ENCODE results near the gene FEM1A. TPM values are rescaled to one million over a fixed set of nuclear protein-coding genes. Genes with fewer than 3 reads are reported as not detected.
"Not testable (repeated sequence)": the region's sequence is repeated elsewhere in the genome, so short reads cannot be mapped to it uniquely, and the experiment has no call there.

The FEM1A gene
- total and polyA plus RNA-seq, 2 donors: 5.5 to 9.1 TPM

DNA sequence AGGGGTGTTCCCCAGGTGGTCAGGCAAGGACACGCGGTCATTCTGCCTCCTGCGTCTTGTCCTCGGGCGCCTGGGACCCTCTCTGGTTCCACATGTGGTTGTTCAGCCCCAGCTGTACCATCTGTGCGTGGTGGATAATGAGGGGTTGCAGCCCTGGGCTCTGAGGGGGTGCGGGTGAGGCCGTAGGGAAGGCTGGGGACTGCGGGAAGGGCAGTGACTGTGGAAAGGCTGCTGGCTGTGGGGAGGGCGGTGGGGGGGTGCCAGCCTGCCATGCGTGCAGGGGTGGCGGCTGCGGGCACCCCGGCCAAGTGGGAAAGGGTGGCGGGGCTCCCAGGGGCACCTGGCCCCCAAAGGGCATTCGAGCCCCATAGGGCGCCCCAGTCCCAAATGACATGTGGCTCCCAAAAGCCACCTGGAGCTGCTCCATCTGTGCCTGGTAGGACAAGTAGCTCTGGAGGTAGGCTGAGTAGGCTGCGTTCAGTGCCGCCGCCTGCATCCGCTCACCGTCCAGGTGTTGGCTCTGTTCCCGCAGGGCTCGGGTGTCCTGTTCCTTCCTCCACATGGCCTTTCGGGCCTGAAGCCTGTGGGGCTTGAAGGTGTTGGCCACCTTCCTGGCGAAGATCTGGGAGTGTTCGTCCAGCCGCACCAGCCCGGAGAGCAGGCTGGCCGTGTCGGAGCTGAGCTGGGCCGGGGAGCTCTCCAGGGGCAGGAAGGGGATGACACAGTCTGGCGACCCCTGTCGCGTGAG lies 24.8 kb downstream of the FEM1A start:
- no peak overlapping the region for H3K4me3 ChIP-seq (ENCODE audit: low read length in 2 of 2)
- WGBS: 94% methylated on average over 35 of the region's 35 CpGs
- H3K27ac ChIP-seq (ENCODE audit: low read depth in 1 of 2, low read length in 1 of 2): peak overlapping the region in 1 of 2 donors; percentile 28
- no peak for DNase-seq (ENCODE audit: low read depth in 6 of 9, low spot score in 9 of 9)
- peaks cover 4 to 5% of the 10 kb centered on the region in 2 donors for H3K4me1 ChIP-seq (ENCODE audit: control insufficient read depth in 2 of 2, insufficient read depth in 2 of 2, low read length in 2 of 2)
- no peaks in the 10 kb centered on the region for H3K27me3 ChIP-seq (ENCODE audit: control insufficient read depth in 2 of 2, insufficient read depth in 1 of 2, low read length in 1 of 2)
- peaks cover 7 to 20% of the 10 kb centered on the region in 2 donors for H3K36me3 ChIP-seq (ENCODE audit: control insufficient read depth in 2 of 2, insufficient read depth in 2 of 2, low read length in 1 of 2)
- peaks cover 0 to 3% of the 10 kb centered on the region in 2 donors for H3K9me3 ChIP-seq (ENCODE audit: control insufficient read depth in 2 of 2, insufficient read depth in 1 of 2, low read length in 1 of 2)

DNA sequence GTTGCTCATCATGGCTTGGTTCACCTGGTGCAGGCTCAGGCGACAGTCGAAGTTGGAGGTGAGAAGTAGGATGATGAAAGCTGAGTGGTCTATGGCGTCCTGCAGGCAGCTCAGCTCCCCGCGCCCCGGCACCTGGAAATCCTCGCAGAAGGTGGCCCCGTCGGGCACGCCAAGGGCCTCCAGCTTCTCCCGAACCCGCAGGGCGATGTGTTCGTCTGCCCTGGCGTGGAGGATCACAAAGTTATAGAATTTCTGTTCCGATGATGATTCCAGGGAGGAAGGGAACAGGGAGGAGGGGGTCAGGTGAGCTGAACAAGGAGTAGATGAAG lies 25.4 kb downstream of the FEM1A start:
- DNase-seq (ENCODE audit: low read depth in 6 of 9, low spot score in 9 of 9): no peak
- Histone ChIP-seq H3K4me1 (ENCODE audit: control insufficient read depth in 2 of 2, insufficient read depth in 2 of 2, low read length in 2 of 2) (peaks cover 4 to 5% of the 10 kb centered on the region in 2 donors), H3K27ac (ENCODE audit: low read depth in 1 of 2, low read length in 1 of 2) (no peak overlapping the region), H3K9me3 (ENCODE audit: control insufficient read depth in 2 of 2, insufficient read depth in 1 of 2, low read length in 1 of 2) (no peaks in the 10 kb centered on the region), H3K4me3 (ENCODE audit: low read length in 2 of 2) (no peak overlapping the region), H3K27me3 (ENCODE audit: control insufficient read depth in 2 of 2, insufficient read depth in 1 of 2, low read length in 1 of 2) (no peaks in the 10 kb centered on the region), H3K36me3 (ENCODE audit: control insufficient read depth in 2 of 2, insufficient read depth in 2 of 2, low read length in 1 of 2) (peaks cover 7 to 20% of the 10 kb centered on the region in 2 donors)
- 97% methylated on average over 16 of the region's 16 CpGs for WGBS

DNA sequence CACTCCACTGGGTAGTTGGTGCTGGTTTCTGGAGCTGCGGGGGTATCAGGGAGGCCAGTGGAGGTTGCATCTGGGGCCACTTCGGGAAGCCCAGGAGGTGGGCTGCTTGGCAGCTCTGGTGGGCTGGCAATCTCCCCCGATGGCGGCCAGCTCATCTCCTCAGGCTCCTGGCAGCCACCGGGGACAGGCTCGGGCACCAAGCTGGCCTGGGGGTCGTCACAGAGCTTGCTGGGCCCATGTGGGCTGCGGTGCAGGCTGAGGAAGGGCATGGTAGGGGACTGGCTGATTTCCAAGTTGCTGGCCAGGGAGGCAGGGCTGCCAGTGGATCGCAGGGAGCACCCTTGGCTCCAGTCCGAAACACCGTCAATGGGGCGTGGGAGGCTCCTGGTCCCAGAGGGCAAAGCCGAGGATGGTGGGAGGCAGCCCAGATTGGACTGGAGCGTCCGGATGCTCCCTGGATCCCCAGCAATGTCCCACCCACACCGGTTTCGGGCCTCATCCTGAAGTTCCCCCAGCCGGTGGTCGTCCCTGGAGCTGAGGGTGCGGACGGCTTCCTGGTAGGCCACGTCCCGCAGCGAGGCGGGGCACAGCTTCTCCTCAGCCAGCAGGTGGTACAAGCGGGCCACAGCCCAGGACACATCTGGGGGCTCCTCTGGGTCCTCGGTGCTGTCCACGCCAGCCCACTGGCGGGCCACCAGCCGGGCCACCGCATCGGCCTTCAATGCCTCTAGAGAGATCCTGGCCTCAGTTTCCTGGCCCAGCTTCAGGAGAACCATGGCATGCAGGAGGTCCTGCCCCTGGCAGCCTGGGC lies 26.1 kb downstream of the FEM1A start:
- H3K4me3 ChIP-seq (ENCODE audit: low read length in 2 of 2): no peak overlapping the region
- no peak overlapping the region for H3K27ac ChIP-seq (ENCODE audit: low read depth in 1 of 2, low read length in 1 of 2)
- H3K9me3 ChIP-seq (ENCODE audit: control insufficient read depth in 2 of 2, insufficient read depth in 1 of 2, low read length in 1 of 2): no peaks in the 10 kb centered on the region
- H3K27me3 ChIP-seq (ENCODE audit: control insufficient read depth in 2 of 2, insufficient read depth in 1 of 2, low read length in 1 of 2): no peaks in the 10 kb centered on the region
- peaks cover 4 to 5% of the 10 kb centered on the region in 2 donors for H3K4me1 ChIP-seq (ENCODE audit: control insufficient read depth in 2 of 2, insufficient read depth in 2 of 2, low read length in 2 of 2)
- WGBS: 96% methylated on average over 32 of the region's 32 CpGs
- no peak for DNase-seq (ENCODE audit: low read depth in 6 of 9, low spot score in 9 of 9)
- H3K36me3 ChIP-seq (ENCODE audit: control insufficient read depth in 2 of 2, insufficient read depth in 2 of 2, low read length in 1 of 2): peaks cover 7 to 20% of the 10 kb centered on the region in 2 donors

DNA sequence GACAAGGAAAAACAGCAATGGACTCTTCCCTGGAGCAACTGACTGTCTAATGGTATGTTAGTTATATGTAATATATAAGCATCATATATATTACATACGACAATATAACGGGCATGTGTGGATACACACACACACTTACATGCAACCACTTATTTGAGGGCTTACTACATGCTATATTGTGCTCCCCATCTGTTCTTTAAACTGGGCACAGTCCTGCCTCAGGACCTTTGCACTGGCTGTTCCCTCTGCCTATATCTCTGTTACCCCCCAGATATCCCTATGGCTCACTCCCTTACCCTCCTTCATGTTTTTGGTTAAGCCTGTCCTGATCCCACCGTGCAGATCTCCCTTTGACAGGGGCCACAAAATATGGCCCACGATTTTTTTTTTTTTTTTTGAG lies 29.7 kb downstream of the FEM1A start:
- H3K9me3 ChIP-seq (ENCODE audit: control insufficient read depth in 2 of 2, insufficient read depth in 1 of 2, low read length in 1 of 2): no peaks in the 10 kb centered on the region
- no peak for DNase-seq (ENCODE audit: low read depth in 6 of 9, low spot score in 9 of 9)
- no peaks in the 10 kb centered on the region for H3K27me3 ChIP-seq (ENCODE audit: control insufficient read depth in 2 of 2, insufficient read depth in 1 of 2, low read length in 1 of 2)
- 71% methylated on average over 4 of the region's 4 CpGs for WGBS
- H3K4me3 ChIP-seq (ENCODE audit: low read length in 2 of 2): no peak overlapping the region
- peaks cover 4 to 20% of the 10 kb centered on the region in 2 donors for H3K36me3 ChIP-seq (ENCODE audit: control insufficient read depth in 2 of 2, insufficient read depth in 2 of 2, low read length in 1 of 2)
- H3K4me1 ChIP-seq (ENCODE audit: control insufficient read depth in 2 of 2, insufficient read depth in 2 of 2, low read length in 2 of 2): no peaks in the 10 kb centered on the region
- no peak overlapping the region for H3K27ac ChIP-seq (ENCODE audit: low read depth in 1 of 2, low read length in 1 of 2)

DNA sequence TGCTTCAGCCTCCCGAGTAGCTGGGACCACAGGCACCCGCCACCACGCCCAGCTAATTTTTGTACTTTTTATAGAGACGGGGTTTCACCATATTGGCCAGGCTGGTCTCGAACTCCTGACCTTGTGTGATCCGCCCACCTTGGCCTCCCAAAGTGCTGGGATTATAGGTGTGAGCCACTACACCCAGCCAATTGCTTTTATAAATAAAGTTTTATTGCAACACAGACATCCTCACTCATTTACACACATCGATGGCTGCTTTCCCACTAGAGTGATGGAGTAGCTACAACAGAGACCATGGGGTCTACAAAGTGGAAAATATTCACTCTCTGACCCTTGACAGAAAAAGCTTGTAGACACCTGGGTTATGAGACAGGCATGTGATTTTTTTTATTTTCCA lies 30.8 kb downstream of the FEM1A start:
- peaks cover 1 to 10% of the 10 kb centered on the region in 2 donors for H3K36me3 ChIP-seq (ENCODE audit: control insufficient read depth in 2 of 2, insufficient read depth in 2 of 2, low read length in 1 of 2)
- not testable (repeated sequence) for H3K27ac ChIP-seq (ENCODE audit: low read depth in 1 of 2, low read length in 1 of 2); DNase-seq (ENCODE audit: low read depth in 6 of 9, low spot score in 9 of 9); H3K4me3 ChIP-seq (ENCODE audit: low read length in 2 of 2); H3K4me1 ChIP-seq (ENCODE audit: control insufficient read depth in 2 of 2, insufficient read depth in 2 of 2, low read length in 2 of 2); H3K27me3 ChIP-seq (ENCODE audit: control insufficient read depth in 2 of 2, insufficient read depth in 1 of 2, low read length in 1 of 2); H3K9me3 ChIP-seq (ENCODE audit: control insufficient read depth in 2 of 2, insufficient read depth in 1 of 2, low read length in 1 of 2)
- WGBS: 96% methylated on average over 7 of the region's 7 CpGs

DNA sequence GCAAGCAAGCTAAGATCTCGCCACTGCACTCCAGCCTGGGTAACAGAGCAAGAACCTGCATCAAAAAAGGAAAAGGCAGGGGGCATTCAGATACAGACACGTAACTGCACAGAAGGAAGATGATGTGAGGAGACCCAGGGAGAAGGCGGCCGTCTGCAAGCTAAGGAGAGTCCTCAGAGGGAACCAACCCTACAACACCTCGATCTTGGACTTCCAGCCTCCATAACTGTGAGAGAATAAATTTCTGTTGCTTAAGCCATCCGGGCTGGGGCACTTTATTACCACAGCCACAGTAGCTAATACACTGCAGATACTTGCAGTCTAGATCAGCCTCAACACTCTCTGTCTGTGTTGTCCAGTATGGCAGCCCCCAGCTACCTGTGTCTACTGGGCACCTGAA lies 32.0 kb downstream of the FEM1A start:
- WGBS: 81% methylated on average over 6 of the region's 6 CpGs
- no peaks in the 10 kb centered on the region for H3K36me3 ChIP-seq (ENCODE audit: control insufficient read depth in 2 of 2, insufficient read depth in 2 of 2, low read length in 1 of 2)
- no peak overlapping the region for H3K4me3 ChIP-seq (ENCODE audit: low read length in 2 of 2)
- no peak for DNase-seq (ENCODE audit: low read depth in 6 of 9, low spot score in 9 of 9)
- H3K27ac ChIP-seq (ENCODE audit: low read depth in 1 of 2, low read length in 1 of 2): no peak overlapping the region
- no peaks in the 10 kb centered on the region for H3K9me3 ChIP-seq (ENCODE audit: control insufficient read depth in 2 of 2, insufficient read depth in 1 of 2, low read length in 1 of 2)
- no peaks in the 10 kb centered on the region for H3K4me1 ChIP-seq (ENCODE audit: control insufficient read depth in 2 of 2, insufficient read depth in 2 of 2, low read length in 2 of 2)
- H3K27me3 ChIP-seq (ENCODE audit: control insufficient read depth in 2 of 2, insufficient read depth in 1 of 2, low read length in 1 of 2): no peaks in the 10 kb centered on the region

DNA sequence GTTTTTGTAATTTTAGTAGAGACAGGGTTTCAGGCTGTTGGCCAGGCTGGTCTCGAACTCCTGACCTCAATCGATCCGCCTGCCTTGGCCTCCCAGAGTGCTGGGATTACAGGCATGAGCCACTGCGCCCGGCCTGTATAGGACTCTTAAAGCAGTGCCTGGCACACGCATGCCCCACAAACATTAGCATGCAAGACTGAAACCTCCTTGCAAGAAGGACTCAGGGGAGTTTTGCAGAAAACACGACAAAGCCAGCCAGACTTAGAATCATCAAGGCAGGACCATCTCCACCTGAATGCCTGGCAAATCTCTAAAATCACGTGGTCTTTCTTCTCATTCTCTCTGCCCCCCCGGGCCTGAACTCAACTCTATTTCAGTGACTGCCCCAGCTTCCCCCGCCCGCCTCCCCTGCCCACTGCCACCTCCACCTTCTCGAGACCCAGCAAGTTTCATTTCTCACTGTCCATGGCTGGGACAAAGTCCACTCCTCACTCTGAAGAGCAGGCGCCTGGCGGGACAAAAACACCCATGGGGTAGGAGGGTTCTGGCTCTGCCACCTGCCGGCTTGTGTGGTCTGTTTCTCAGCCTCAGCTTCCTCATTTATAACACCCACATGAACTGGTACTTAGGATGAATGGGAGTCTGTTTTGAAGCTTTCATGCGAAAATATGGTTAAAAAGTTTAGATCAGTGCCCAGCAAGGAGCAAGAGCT lies 37.6 kb downstream of the FEM1A start:
- Histone ChIP-seq H3K4me3 (ENCODE audit: low read length in 2 of 2) (no peak overlapping the region), H3K27me3 (ENCODE audit: control insufficient read depth in 2 of 2, insufficient read depth in 1 of 2, low read length in 1 of 2) (no peaks in the 10 kb centered on the region), H3K27ac (ENCODE audit: low read depth in 1 of 2, low read length in 1 of 2) (no peak overlapping the region), H3K4me1 (ENCODE audit: control insufficient read depth in 2 of 2, insufficient read depth in 2 of 2, low read length in 2 of 2) (peaks cover 0 to 8% of the 10 kb centered on the region in 2 donors), H3K36me3 (ENCODE audit: control insufficient read depth in 2 of 2, insufficient read depth in 2 of 2, low read length in 1 of 2) (no peaks in the 10 kb centered on the region), H3K9me3 (ENCODE audit: control insufficient read depth in 2 of 2, insufficient read depth in 1 of 2, low read length in 1 of 2) (no peaks in the 10 kb centered on the region)
- DNase-seq (ENCODE audit: low read depth in 6 of 9, low spot score in 9 of 9): peak in 1 of 9 donors; percentile 30
- WGBS: 65% methylated on average over 16 of the region's 16 CpGs

DNA sequence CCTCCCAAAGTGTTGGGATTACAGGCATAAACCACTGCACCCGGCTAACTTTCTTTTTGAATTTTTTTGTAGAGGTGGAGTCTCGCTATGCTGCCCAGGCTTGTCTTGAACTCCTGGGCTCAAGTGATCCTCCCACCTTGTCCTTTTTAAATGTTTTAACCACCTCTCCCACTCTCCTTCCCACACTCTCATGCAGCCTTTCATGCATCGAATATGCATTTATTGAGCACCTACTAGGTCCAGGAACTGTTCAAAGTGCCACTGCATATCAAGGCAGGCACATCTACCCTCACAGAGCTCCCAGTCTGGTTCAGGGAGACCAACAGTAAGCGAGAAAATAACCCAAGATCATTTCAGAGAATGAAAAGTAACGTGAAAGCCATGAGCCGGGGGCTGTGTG lies 38.8 kb downstream of the FEM1A start:
- 98% methylated on average over 6 of the region's 6 CpGs for WGBS
- DNase-seq (ENCODE audit: low read depth in 6 of 9, low spot score in 9 of 9): no peak
- Histone ChIP-seq H3K4me1 (ENCODE audit: control insufficient read depth in 2 of 2, insufficient read depth in 2 of 2, low read length in 2 of 2) (peaks cover 0 to 8% of the 10 kb centered on the region in 2 donors), H3K27me3 (ENCODE audit: control insufficient read depth in 2 of 2, insufficient read depth in 1 of 2, low read length in 1 of 2) (no peaks in the 10 kb centered on the region), H3K9me3 (ENCODE audit: control insufficient read depth in 2 of 2, insufficient read depth in 1 of 2, low read length in 1 of 2) (no peaks in the 10 kb centered on the region), H3K4me3 (ENCODE audit: low read length in 2 of 2) (no peak overlapping the region), H3K27ac (ENCODE audit: low read depth in 1 of 2, low read length in 1 of 2) (no peak overlapping the region), H3K36me3 (ENCODE audit: control insufficient read depth in 2 of 2, insufficient read depth in 2 of 2, low read length in 1 of 2) (no peaks in the 10 kb centered on the region)

DNA sequence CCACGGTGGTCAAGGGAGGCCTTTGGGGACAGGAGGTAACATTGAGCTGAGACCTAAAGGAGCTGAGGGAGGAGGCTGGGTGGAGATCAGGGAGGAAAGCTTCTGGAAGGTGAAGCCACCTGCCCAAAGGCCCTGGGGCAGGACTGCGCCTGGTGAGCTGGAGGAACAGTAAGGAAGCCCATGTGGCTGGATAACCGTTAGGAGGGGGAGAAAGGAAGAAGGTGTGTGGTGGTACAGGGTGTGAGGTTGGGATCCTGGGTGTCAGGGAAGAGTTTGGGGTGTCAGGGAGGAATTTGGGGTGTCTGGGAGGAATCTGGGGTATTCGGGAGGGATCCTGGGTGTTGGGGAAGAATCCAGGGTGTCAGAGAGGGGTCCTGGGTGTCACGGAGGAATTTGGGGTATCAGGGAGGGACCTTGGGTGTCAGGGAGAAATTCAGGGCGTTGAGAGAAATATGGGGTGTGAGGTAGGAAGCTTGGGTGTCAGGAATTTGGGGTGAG lies 39.3 kb downstream of the FEM1A start:
- 77% methylated on average over 6 of the region's 6 CpGs for WGBS
- Histone ChIP-seq H3K27ac (ENCODE audit: low read depth in 1 of 2, low read length in 1 of 2) (peak overlapping the region; percentile 37 to 86), H3K27me3 (ENCODE audit: control insufficient read depth in 2 of 2, insufficient read depth in 1 of 2, low read length in 1 of 2) (no peaks in the 10 kb centered on the region), H3K36me3 (ENCODE audit: control insufficient read depth in 2 of 2, insufficient read depth in 2 of 2, low read length in 1 of 2) (no peaks in the 10 kb centered on the region), H3K4me1 (ENCODE audit: control insufficient read depth in 2 of 2, insufficient read depth in 2 of 2, low read length in 2 of 2) (peaks cover 0 to 8% of the 10 kb centered on the region in 2 donors), H3K4me3 (ENCODE audit: low read length in 2 of 2) (peak overlapping the region; percentile 58 to 90), H3K9me3 (ENCODE audit: control insufficient read depth in 2 of 2, insufficient read depth in 1 of 2, low read length in 1 of 2) (no peaks in the 10 kb centered on the region)
- no peak for DNase-seq (ENCODE audit: low read depth in 6 of 9, low spot score in 9 of 9)
